ENCODE results near the gene RNF180.
"Not testable (repeated sequence)": the region's sequence is repeated elsewhere in the genome, so short reads cannot be mapped to it uniquely, and the experiment has no call there.

Gene RNF180

DNA sequence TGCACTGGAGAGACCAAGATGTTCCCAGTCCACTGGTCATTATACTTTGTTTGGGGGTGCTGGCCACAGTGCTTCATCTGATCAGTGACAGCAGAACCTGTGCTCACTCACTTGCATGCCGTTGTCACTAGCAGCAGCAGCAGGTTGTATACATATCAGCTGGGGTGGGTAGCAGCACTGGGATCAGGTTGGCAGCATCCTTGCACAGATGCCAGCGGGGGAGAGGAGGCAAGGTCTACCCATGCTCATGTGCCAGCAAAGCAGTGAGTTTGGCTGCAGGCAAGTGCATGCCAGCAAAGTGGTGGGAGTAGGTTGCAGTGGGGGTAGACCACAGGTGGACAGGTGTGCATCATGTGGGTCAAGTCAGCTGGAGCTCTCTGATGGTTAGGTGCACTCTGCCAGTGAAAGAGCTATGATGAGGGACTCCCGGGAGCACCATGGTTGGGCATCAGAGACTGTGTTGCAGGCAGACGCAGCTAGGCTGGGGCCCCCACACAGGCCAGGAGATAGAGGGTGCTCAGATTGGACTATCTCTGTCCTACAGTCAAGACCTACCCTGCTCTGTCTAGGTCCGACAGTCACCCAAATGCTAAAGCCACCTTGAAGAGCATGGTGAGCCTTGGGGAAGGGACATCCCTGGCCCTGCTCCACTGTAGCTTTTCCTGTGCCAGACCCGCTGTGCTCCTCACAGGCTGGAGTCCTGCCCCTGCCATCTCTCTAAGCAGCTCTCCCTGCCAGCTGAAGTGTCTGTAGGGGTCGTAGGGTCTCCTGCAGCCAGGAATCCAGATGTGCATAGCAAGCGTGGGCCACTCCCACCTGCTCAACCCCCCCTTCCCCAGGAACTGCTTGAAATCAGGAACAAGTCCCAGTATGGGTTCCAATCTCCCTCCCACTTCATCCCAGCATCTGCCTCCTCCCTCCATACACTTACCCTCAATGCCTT lies 119.8 kb downstream of the RNF180 start:
- DNase-seq (ENCODE audit: low read depth): no peak

DNA sequence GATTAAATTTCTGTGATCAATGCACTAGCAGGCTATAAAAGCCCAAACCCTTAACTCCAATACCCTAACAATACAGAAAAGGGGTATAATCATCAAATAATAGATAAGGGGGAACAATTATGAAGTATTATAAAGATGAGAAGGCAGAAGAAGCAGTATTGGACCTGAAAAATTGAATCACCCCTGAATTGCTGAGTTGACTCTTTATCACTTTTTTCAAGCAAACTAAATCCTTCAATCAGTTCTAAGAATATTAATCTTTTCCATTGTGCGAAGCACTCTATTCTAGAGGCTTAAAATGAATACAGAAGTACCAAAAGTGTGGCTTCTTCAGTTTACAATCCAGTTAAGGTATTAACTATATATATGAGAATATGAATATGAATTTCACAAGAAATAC lies 120.7 kb downstream of the RNF180 start:
- no peak for DNase-seq (ENCODE audit: low read depth)

DNA sequence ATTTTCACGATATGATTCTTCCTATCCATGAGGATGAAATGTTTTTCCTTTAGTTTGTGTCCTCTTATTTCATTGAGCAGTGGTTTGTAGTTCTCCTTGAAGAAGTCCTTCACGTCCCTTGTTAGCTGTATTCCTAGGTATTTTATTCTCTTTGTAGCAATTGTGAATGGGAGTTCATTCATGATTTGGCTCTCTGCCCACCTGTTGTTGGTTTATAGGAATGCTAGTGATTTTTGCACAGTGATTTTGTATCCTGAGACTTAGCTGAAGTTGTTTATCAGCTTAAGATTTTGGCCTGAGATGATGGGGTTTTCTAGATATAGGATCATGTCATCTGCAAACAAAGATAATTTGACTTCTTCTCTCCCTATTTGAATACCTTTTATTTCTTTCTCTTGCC lies 122.9 kb downstream of the RNF180 start:
- not testable (repeated sequence) for DNase-seq (ENCODE audit: low read depth)

DNA sequence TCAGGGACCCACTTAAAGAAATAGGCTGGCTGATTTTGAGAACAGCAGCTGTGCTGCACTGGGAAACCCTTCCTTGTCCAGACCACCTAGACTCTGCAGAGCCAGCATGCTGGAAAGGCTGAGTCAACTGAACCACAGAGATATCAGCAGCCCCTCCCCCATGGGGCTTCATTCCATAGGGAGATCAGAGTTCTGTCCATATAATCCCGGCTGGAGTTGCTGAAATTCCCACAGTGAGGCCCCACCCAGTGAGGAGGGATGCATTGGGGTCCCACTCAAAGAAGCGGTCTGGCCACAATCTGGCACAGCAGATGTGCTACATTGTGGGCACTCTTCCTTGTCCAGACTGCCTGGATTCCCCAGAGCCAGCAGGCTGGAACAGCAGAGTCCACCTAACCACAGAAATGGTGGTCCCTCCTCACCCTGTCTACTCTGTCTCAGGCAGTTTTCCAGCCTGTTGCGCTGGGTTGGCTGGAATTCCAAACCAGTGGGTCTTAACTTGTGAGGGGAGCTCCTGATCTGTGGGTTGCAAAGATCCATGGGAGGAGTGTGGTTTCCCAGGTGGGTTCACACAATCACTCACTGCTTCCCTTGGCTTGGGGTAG lies 127.1 kb downstream of the RNF180 start:
- DNase-seq (ENCODE audit: low read depth): no peak

DNA sequence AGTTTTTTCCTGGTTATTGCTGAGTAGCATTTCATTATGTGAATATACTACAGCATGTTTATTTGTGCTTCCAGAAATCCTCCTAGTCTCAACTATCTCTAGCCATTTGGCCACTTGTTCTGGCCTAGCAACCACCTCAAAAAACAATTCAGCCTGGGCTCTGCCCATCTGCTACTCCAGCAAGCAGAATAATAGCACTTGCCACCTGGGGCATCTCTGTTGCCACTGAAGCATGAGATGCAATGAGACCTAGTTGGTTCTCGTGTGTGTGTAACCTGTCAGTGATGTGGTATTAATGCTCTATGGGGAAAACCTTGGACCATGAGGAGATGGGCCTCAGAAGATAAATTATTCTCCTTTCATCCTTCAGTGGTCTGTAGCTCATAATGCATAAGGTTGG lies 129.5 kb downstream of the RNF180 start:
- DNase-seq (ENCODE audit: low read depth): no peak

DNA sequence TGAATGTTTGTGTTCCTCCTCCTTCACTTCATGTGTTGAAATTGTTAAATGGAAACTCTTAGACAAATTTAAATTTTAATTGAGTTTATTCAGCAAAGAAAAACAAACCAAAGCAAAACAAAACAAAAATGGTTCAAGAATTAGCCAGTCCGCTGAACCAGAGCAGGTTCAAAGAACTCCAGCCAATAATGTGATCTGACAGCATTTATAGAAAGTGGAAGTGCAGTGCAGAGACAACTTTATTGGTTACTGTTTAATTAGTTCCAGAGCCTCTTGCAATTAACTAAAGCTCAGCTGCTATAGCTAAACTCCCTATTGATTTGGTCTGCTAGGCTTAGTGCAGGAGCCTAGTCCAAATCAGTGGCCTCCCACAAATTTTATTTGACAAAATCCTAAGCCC lies 132.9 kb downstream of the RNF180 start:
- DNase-seq (ENCODE audit: low read depth): no peak

DNA sequence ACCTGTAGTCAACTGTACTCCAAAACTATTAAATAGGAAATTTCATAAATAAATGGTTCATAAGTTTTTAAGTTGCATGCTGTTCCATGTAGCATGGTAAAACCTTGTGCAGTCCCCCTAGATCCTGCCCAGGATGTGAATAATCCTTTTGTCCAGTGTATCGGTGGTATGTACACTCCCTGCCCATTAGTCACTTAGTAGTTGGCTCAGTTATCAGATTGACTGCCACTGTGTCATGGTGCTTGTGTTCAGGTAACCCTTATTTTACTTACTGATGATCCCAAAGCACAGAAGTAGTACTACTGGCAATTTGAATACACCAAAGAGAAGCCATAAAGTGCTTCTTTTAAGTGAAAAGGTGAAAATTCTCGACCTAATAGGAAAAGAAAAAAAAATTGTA lies 134.2 kb downstream of the RNF180 start:
- no peak for DNase-seq (ENCODE audit: low read depth)

DNA sequence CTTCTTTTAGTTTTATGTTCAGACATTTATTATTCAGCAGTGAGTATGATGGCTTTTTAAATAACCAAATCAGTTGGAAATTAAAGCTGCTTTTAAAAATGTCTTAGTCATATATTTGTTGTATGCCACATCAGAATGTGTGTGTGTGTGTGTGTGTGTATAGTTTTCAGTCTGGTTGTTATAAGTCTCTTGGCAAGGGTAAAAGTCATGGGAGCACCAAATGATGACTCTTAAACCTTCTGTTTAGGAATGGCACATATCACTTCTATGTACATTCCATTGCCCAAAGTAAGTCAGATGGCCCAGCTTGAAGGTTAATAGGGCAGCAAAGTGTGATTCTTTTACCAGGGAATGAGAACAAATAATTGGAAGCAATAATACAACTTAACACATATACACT lies 135.9 kb downstream of the RNF180 start:
- no peak for DNase-seq (ENCODE audit: low read depth)

DNA sequence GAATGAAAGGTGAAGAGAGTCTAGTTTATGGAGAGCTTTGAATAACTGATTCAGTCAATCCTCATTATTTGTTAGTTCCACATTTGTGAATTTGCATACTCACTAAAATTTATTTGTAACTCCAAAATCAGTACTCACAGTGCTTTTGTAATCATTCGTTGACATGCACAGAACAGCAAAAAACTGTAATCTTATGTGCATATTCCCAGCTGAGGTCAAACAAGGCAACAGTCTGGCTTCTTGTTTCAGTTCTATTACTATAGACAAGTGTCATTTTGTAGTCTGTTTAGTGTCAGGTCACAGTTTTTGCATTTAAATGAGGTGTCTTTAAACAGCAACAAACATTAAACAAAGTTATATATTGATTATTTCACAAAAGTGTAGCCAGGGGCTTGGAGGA lies 142.5 kb downstream of the RNF180 start:
- DNase-seq (ENCODE audit: low read depth): no peak

DNA sequence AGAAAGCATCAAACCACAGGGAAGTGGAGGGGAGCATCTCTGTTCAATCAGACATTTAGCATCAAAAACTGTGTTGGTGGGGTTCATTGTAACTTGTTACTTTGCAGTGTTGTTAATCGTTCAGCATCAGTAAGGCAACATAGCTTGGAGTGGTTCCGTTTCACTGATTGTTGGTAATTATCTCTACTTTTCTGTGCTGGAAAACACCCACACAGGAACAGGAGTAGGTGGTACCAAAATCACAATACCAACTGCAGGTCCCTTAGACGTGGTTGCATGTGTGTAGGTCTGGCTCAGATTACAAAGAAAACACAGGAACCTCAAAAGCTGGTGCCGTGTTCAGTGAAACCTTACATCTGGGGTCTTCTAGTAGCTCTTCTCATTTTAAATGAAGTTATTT lies 146.8 kb downstream of the RNF180 start:
- no peak for DNase-seq (ENCODE audit: low read depth)

DNA sequence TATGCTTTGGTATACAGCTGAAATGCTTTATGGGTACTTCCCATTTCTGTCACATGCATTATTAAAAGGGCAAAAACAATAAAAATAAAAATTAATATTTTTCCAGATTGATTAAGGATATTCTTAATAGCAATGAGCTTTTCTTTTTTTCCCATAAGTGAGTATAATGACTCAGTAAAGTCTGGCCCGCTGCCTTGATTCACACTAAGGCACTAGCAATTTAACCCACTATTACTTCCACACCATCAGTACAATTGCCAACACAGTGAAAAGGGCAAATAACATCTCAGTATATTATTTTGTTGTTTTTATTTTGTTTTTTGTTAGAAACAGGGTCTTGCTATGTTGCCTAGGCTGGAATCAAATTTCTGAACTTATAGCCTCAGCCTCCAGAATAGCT lies 150.1 kb downstream of the RNF180 start:
- DNase-seq (ENCODE audit: low read depth): no peak

DNA sequence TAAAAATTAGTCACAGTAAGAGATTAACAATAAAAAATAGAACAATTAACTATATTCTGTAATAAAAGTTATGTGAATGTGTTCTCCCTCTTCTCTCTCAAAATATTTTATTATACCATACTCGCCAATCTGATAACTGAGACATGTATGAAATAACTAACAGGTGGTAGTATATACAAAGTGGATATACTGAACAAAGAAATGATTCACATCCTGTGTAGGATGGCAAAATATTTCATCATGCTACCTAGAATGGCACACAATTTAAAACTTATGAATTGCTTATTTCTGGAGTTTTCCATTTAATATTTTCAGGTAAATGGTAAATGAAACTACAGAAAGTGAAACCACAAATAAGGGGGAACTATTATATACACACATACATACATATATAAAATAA lies 152.5 kb downstream of the RNF180 start:
- no peak for DNase-seq (ENCODE audit: low read depth)

DNA sequence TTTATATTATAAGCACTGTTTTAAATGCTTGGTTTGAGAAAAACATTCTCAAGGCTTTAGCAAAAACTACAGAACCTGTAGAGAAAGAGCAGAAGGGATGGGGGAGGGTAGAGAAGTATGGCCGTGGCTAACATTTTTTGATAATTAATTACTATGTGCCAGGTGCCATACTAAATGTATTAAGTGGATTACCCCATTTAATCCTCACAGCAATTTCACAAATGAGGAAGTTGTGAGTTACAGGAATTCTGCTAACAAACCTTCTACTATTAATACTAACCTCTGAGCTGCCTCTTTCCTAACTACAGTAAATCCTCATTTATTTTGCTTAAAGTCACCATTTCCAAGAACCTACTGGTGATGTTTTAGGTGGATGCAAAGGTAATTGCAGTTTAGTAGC lies 157.9 kb downstream of the RNF180 start:
- no peak for DNase-seq (ENCODE audit: low read depth)

DNA sequence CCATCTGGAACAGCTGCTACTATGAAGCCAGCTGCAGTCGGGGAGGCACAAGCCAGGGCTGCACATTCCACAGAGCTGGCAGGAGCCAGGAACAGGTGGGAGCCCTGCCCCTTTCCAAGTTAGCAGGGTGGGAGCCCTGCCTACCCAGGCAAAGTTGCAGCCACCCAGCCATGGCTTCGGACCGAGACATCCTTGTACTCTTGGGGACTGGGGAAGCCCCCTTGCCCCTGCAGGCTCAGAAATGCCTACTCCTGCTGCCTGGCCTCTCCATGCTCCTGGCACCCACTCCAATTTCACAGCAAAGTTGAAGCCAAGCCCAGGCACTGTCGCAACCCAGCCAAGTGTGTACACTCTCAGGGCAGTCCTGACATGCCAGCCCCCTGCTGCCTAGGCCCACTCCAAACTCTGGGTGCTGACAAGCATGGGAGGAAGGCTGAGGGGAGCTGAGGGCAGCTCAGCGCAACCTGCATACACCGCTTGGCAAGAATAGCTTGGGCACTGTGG lies 165.1 kb downstream of the RNF180 start:
- no peak for DNase-seq (ENCODE audit: low read depth)

DNA sequence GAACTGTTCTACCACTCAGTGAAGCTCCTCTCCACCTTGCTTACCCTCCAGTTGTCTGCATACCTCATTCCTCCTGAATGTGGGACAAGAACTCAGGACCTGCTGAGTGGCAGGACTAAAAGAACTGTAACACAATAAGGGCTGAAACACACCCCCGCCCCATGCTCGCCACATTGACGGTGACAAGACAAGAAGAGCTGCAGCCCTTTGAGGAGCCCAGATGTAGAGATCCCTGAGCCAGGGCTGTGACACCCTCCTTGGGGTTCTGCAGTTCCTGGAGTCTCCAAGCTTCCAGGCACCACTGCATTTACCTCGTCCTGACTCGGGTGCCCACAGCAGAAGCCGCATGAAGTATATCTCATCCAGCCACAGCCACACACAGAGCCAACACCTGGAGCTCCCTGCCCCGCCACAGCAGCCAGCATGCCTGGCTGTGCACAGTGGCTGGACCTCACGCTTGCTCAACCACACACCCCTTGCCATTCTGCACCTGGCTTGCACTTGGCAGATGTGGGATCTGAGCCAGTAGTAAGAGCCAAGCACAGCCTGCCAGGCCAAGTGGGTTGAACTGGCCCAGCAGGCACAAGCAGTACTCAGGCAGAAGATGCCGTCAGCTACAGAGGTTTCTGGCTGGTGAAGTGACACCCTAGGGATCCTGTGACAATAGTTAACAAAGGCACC lies 166.1 kb downstream of the RNF180 start:
- no peak for DNase-seq (ENCODE audit: low read depth)

DNA sequence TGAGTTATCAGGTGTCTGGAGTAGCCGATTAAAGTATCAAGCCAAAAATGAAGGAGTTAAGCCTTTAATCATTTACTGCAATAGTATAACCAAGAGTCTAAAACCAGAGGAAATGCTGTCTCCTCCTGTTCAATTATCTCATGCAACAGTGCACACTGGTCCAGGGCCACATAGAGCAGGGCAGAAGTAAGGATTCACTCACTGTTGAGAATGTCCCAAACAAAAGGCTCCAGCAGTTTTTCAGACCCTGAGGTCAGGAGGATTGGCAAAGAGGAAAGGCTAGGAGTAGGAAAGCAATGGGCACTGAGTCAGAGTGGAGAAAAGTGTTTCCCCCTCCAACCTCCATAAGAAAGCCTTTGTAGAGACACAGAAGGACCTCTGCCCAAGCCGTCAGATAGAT lies 168.2 kb downstream of the RNF180 start:
- no peak for DNase-seq (ENCODE audit: low read depth)

DNA sequence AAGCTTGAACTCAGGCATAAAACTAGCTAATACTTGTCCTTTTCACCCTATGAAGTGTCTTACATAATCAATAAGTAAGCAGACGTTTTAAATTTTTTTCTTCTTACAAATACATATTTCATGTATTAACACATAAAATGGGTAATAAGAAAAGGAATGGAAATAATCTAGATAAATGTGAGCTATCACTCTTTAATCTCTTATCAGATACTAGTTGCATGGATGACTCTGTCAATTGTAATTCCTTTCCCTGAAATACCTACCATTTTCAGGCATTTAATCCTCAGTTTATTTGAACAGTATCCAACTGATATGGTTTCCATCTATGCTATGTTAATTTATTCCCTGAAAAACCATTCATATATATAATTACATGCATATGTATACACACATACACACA lies 174.1 kb downstream of the RNF180 start:
- no peak for DNase-seq (ENCODE audit: low read depth)

DNA sequence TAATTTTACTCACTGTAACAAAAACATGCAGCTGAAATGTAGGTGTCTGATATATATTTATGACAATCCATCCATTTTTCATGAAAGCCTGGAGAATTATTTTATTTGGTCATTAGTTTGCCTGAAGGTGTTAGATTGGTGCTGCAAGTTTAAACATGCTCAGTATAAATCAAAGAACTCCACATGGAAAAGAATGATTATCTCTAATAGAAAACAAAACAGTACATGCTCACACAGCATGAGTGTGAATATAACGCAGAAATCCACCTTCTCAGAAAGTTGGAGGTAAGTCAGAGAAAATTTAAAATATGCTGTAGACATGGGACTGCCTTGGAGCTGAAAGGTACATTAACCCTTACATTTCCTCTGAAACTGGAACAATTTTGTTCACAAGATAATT lies 174.7 kb downstream of the RNF180 start:
- no peak for DNase-seq (ENCODE audit: low read depth)

DNA sequence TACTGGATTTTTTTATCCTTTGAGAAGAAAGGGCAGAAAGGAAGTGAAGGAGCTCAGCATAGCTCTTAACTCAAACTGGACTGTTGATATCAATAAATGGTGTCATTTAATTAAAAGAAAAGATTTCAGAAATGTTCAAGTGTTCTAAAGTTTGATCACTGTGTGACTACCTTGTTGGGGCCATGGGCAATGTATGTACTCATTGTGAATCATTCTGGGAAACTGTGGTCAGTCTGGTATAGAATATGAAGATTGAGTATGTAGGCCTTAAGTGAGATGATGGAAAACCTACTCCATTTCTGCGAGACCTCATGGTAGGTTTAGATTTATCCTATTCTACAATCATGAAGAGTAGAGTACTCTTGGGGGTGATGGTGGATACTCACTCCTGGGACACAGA lies 175.7 kb downstream of the RNF180 start:
- no peak for DNase-seq (ENCODE audit: low read depth)

DNA sequence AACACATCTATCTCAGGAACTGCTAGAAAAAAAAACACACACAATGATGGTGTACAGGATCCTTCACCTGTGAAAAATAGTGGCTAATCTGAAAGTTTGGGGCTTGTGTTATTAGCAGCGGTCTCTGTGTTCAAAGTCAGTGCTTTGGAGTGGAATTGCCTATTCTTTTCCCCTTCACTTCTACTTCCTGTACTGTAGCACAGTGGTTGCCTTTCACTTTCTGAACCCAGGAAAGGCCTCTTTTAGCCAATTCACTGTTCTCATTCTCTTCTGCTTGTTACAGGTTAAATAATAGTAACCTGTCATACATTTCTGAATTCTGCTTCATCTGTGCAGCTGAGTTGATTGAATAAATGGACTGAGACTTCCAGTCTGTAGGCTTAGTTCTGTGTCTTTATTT lies 178.9 kb downstream of the RNF180 start:
- no peak for DNase-seq (ENCODE audit: low read depth)

DNA sequence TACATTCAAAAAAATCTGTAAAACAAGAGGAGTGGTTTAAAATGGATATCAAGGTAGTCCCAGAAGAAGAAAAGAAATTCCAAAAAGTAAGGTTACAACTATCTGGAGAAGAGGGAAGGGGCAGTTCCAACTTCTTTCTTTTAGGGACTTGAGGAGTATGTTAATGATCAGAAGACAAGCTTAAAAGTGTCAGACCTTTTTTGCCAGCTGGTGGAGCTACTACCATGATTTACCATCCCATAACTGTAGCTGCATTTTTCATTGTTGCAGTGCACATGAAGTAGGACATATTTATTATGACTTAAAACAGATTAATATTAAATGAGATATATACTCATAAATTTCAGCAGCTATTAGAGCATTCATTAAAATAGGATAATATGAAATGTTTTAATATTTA lies 181.7 kb downstream of the RNF180 start:
- DNase-seq (ENCODE audit: low read depth): no peak

DNA sequence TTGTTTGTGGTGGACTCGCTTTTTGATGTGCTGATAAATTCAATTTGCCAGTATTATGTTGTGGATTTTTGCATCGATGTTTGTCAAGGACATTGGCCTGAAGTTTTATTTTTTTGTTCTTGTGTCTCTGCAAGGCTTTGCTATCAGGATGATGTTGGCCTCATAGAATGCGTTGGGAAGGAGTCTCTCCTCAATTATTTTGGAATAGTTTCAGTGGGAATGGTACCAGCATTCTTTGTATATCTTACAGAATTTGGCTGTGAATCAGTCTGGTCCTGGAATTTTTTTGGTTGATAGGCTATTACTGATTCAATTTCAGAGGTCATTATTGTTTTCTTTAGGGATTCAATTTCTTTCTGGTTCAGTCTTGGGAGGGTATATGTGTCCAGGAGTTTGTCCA lies 198.8 kb downstream of the RNF180 start:
- no peak for DNase-seq (ENCODE audit: low read depth)

DNA sequence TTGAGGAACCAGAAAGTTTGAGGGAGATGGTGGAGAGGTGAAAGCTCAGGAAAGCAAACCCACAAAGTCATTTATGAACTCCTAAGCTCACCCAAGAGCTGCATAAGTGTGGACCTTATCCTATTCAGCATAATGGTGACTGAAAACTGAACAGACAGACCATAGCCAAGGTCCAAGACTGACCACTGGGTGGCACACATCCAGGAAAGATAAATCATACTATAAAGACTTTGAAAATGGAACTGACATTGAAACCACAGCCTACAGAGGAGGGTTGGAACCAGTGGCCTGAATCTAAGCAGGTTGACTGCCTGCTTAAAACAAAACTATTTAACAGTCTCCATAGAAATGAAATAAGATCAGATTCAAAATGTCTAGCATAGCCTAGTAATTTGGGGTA lies 219.1 kb downstream of the RNF180 start:
- DNase-seq (ENCODE audit: low read depth): no peak

Data from activated T-cell treated with anti-CD3 and anti-CD28 coated beads for 24 hours (primary cell).